CD14-positive monocyte (primary cell): Measurements from ENCODE around the gene MRPS18A. TPM values are rescaled to one million over a fixed set of nuclear protein-coding genes. Genes with fewer than 3 reads are reported as not detected.
A peak's percentile ranks its signal among the peaks of the same experiment; 100 is the strongest.

Experiments
- DNase-seq, 3 donors: peaks; one replicate each; pipeline ENCODE4 v3.0.0-alpha.2; 2011 to 2022
- H2AFZ ChIP-seq: 2 replicates; pipeline ENCODE4 v1.6.0; 2012; ENCODE audit warnings: mild to moderate bottlenecking, low read depth, low read length, inconsistent platforms; ENCODE audit not compliant: insufficient read depth, poor library complexity, severe bottlenecking
- H3K27ac ChIP-seq, 2 donors: 1 replicate in 1 of 2; 2 replicates in 1 of 2; pipeline ENCODE4 v1.5.1; 2012 to 2013; ENCODE audit warnings: low read length in 2 of 2, control low read depth in 1 of 2, inconsistent platforms in 1 of 2, low read depth in 1 of 2, mild to moderate bottlenecking in 1 of 2
- H3K27me3 ChIP-seq, 2 donors: one replicate each; pipeline versions ENCODE4 v1.6.0 to v1.6.1; 2011 to 2013; ENCODE audit warnings: low read length in 2 of 2; ENCODE audit not compliant: control insufficient read depth in 2 of 2, insufficient read depth in 2 of 2
- H3K36me3 ChIP-seq, 2 donors: replicated peaks in 1 of 2; 1 replicate in 1 of 2; 2 replicates in 1 of 2; pipeline versions ENCODE4 v1.5.1 to v1.6.1; 2012 to 2013; ENCODE audit warnings: low read length in 2 of 2, control low read depth in 1 of 2, inconsistent platforms in 1 of 2, mild to moderate bottlenecking in 1 of 2; ENCODE audit not compliant: insufficient read depth in 2 of 2, control insufficient read depth in 1 of 2
- H3K4me1 ChIP-seq, 2 donors: 1 replicate in 1 of 2; 2 replicates in 1 of 2; pipeline versions ENCODE4 v1.5.1 to v1.6.1; 2012 to 2013; ENCODE audit warnings: low read length in 2 of 2, control low read depth in 1 of 2, inconsistent platforms in 1 of 2, mild to moderate bottlenecking in 1 of 2, moderate library complexity in 1 of 2; ENCODE audit not compliant: insufficient read depth in 2 of 2, control insufficient read depth in 1 of 2
- H3K4me2 ChIP-seq: replicated peaks from 2 replicates; pipeline ENCODE3; 2012; ENCODE audit warnings: low read length, moderate library complexity, mild to moderate bottlenecking; ENCODE audit not compliant: poor library complexity, severe bottlenecking; ENCODE audit errors: extremely low read depth
- H3K4me3 ChIP-seq, 3 experiments: fragments of 200-600 bp in 1 of 3; sonication (generic) in 1 of 3; replicated peaks in 1 of 3; 1 replicate in 2 of 3; 2 replicates in 1 of 3; pipeline ENCODE4 v1.5.1; 2011 to 2013; ENCODE audit warnings: low read length in 3 of 3, mild to moderate bottlenecking in 3 of 3, control low read depth in 2 of 3, low read depth in 2 of 3, inconsistent platforms in 1 of 3, moderate library complexity in 1 of 3
- H3K79me2 ChIP-seq: 2 replicates; pipeline ENCODE4 v1.6.0; 2012; ENCODE audit warnings: mild to moderate bottlenecking, control low read depth, inconsistent platforms, low read length, moderate library complexity; ENCODE audit not compliant: insufficient read depth
- H3K9ac ChIP-seq: 2 replicates; pipeline ENCODE4 v1.6.0; 2017; ENCODE audit warnings: low read length, mild to moderate bottlenecking; ENCODE audit not compliant: insufficient read depth, poor library complexity, severe bottlenecking
- H3K9me3 ChIP-seq, 2 donors: replicated peaks in 1 of 2; 1 replicate in 1 of 2; 2 replicates in 1 of 2; pipeline versions ENCODE4 v1.5.1 to v1.6.1; 2012 to 2013; ENCODE audit warnings: low read length in 2 of 2, control low read depth in 1 of 2; ENCODE audit not compliant: control insufficient read depth in 1 of 2, insufficient read depth in 1 of 2
- H4K20me1 ChIP-seq: 2 replicates; pipeline ENCODE4 v1.6.0; 2012; ENCODE audit warnings: mild to moderate bottlenecking, low read length, control low read depth, moderate library complexity; ENCODE audit not compliant: insufficient read depth
- H3K27ac Mint-ChIP-seq, 7 donors: one replicate each; pipeline ENCODE4 v1.8.0; 2020; ENCODE audit warnings: mild to moderate bottlenecking in 7 of 7, mixed read lengths in 7 of 7, moderate library complexity in 6 of 7, inconsistent platforms in 2 of 7
- H3K27me3 Mint-ChIP-seq, 3 donors: one replicate each; pipeline ENCODE4 v1.8.0; 2021 to 2022; ENCODE audit warnings: low read depth in 3 of 3, mild to moderate bottlenecking in 3 of 3, mixed read lengths in 3 of 3, moderate library complexity in 3 of 3, inconsistent platforms in 1 of 3
- H3K36me3 Mint-ChIP-seq, 2 donors: one replicate each; pipeline ENCODE4 v1.8.0; 2020; ENCODE audit warnings: mixed read lengths in 2 of 2, inconsistent platforms in 1 of 2, mild to moderate bottlenecking in 1 of 2
- H3K4me1 Mint-ChIP-seq: one replicate; pipeline ENCODE4 v1.8.0; 2020; ENCODE audit warnings: mild to moderate bottlenecking, mixed read lengths
- H3K4me3 Mint-ChIP-seq, 2 donors: one replicate each; pipeline ENCODE4 v1.8.0; 2020; ENCODE audit warnings: mild to moderate bottlenecking in 2 of 2, mixed read lengths in 2 of 2, moderate library complexity in 1 of 2
- H3K9me3 Mint-ChIP-seq, 7 donors: one replicate each; pipeline ENCODE4 v1.8.0; 2020 to 2022; ENCODE audit warnings: mixed read lengths in 7 of 7, mild to moderate bottlenecking in 6 of 7, moderate library complexity in 6 of 7, inconsistent platforms in 2 of 7
- WGBS: methylation state at CpG from one replicate; pipeline ENCODE4 v1.1.5; 2013; ENCODE audit warnings: missing lambda C conversion rate; ENCODE audit not compliant: insufficient coverage; 5-methylcytosine and 5-hydroxymethylcytosine counted together
- intact Hi-C, 2 donors: fragments of 100-400 bp; cut with micrococcal nuclease; formaldehyde crosslinking; loops; one replicate each; pipeline versions ENCODE4 v1.15.0 to v1.15.1; 2023
- polyA plus RNA-seq, 3 donors: library from polyadenylated mRNA; depleted of rRNA in 1 of 3; unstranded in 2 of 3; stranded (reverse) in 1 of 3; fragments of 300-500 nt in 2 of 3; fragments of >200 nt in 1 of 3; fragmentation: Illumina TruSeq in 2 of 3; gene quantifications; 1 replicate in 2 of 3; 2 replicates in 1 of 3; pipeline ENCODE4 v1.2.3, GENCODE V29; 2012 to 2021
- TF ChIP-seq, protein P1 (sequence below): fragments of 200-600 bp; IDR thresholded peaks from one replicate; pipeline ENCODE4 v1.8.0; 2022; ENCODE audit warnings: antibody characterized with exemption, mild to moderate bottlenecking

The MRPS18A gene
- polyA plus RNA-seq, 3 donors: 17.3 to 45.3 (median 41.4) TPM

- H3K9ac ChIP-seq: no peak overlapping the region
- no peak overlapping the region for H3K4me3 ChIP-seq
- H3K27me3 ChIP-seq: no peaks in the 10 kb centered on the region
- H2AFZ ChIP-seq: no peak overlapping the region
- H3K79me2 ChIP-seq: no peaks in the 10 kb centered on the region
- H3K4me2 ChIP-seq: no peak overlapping the region
- Mint-ChIP-seq H3K27ac (peak overlapping the region in 1 of 7 donors; percentile 36), H3K4me1 (no peaks in the 10 kb centered on the region), H3K36me3 (peaks cover 83 to 99% of the 10 kb centered on the region in 2 donors), H3K4me3 (no peak overlapping the region), H3K27me3 (peaks cover 1 to 2% (median 1%) of the 10 kb centered on the region in 3 donors), H3K9me3 (no peaks in the 10 kb centered on the region)
- peaks cover 82 to 96% of the 10 kb centered on the region in 2 donors for H3K36me3 ChIP-seq
- intact Hi-C loops: no loop called here
- no peaks in the 10 kb centered on the region for H3K9me3 ChIP-seq
- no peak for DNase-seq
- no peaks in the 10 kb centered on the region for H3K4me1 ChIP-seq
- no CpG with 5 or more reads among the region's 2 CpGs for WGBS
- peaks cover 15% of the 10 kb centered on the region for H4K20me1 ChIP-seq
- no peak overlapping the region for H3K27ac ChIP-seq
- TF ChIP-seq, protein P1, sequence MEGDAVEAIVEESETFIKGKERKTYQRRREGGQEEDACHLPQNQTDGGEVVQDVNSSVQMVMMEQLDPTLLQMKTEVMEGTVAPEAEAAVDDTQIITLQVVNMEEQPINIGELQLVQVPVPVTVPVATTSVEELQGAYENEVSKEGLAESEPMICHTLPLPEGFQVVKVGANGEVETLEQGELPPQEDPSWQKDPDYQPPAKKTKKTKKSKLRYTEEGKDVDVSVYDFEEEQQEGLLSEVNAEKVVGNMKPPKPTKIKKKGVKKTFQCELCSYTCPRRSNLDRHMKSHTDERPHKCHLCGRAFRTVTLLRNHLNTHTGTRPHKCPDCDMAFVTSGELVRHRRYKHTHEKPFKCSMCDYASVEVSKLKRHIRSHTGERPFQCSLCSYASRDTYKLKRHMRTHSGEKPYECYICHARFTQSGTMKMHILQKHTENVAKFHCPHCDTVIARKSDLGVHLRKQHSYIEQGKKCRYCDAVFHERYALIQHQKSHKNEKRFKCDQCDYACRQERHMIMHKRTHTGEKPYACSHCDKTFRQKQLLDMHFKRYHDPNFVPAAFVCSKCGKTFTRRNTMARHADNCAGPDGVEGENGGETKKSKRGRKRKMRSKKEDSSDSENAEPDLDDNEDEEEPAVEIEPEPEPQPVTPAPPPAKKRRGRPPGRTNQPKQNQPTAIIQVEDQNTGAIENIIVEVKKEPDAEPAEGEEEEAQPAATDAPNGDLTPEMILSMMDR: no peak
Observed at GRCh38 chr6:43674291-43674690, 13.3 kb downstream of the MRPS18A start.

DNA sequence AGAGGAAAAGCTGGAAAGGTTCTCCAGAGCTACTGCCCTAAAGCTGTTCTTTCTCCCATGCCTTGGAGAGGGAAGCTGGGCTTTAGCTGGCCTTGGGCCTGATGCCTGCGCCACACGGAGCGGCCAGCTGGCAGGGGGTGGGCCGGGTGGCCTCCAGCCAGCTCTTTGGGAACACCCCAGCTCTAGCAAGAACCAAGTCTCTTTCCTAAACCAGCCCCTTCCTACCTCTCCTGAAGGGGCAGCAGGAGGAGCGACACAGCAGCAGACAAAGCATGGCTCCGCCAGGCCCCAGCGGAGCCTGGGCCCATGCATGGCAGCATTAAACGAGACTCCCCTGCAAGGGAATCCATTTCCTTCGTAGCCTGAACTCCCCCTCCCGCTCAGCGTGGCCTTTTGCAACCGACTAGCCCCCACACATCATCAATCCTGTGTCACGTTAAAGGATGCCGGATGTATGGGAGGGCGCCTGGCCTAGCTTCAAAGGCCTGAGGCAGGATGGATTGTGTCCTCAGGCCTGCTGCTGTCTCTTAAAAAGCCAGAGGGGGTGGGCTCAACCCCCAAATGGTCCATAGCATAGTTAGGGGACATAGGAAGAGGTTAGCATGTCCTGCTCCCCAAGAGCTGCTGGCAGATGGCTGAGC lies 14.0 kb downstream of the MRPS18A start:
- WGBS: 91% methylated on average over 7 of the region's 15 CpGs
- Histone ChIP-seq H3K27ac (no peak overlapping the region), H3K4me1 (no peaks in the 10 kb centered on the region), H3K79me2 (no peaks in the 10 kb centered on the region), H4K20me1 (peaks cover 10% of the 10 kb centered on the region), H2AFZ (no peak overlapping the region), H3K36me3 (peaks cover 74 to 89% of the 10 kb centered on the region in 2 donors), H3K9me3 (no peaks in the 10 kb centered on the region), H3K9ac (no peak overlapping the region), H3K4me2 (no peak overlapping the region), H3K27me3 (no peaks in the 10 kb centered on the region), H3K4me3 (no peak overlapping the region)
- TF ChIP-seq, protein P1: no peak
- Mint-ChIP-seq H3K27ac (peak overlapping the region in 1 of 7 donors; percentile 65), H3K27me3 (peaks cover 1 to 2% (median 2%) of the 10 kb centered on the region in 3 donors), H3K36me3 (peaks cover 78 to 93% of the 10 kb centered on the region in 2 donors), H3K4me1 (peaks cover under 1% of the 10 kb centered on the region), H3K4me3 (no peak overlapping the region), H3K9me3 (no peaks in the 10 kb centered on the region)
- intact Hi-C loops: no loop called here
- no peak for DNase-seq
